GM12891 (cell line): ENCODE results near the gene HOXB1.

Source experiments
- POLR2A ChIP-seq: IDR thresholded peaks from 2 replicates; pipeline ENCODE4 v1.6.1; 2011; ENCODE audit warnings: low read depth, low read length, control low read depth
- POLR2AphosphoS5 ChIP-seq: IDR thresholded peaks from 2 replicates; pipeline ENCODE4 v1.6.1; 2011; ENCODE audit warnings: low read depth, low read length, control low read depth
- SPI1 ChIP-seq: IDR thresholded peaks from 2 replicates; pipeline ENCODE4 v1.6.1; 2011; ENCODE audit warnings: low read depth, low read length, control low read depth
- TAF1 ChIP-seq: IDR thresholded peaks from 2 replicates; pipeline ENCODE4 v1.6.1; 2011; ENCODE audit warnings: low read depth, low read length, control low read depth

- TF ChIP-seq POLR2A (no peak), POLR2AphosphoS5 (no peak), TAF1 (no peak), SPI1 (no peak)
Observed at GRCh38 chr17:48541577-48542113, 10.8 kb upstream of the HOXB1 start.
